HEK293T (cell line): ENCODE data around the gene GUCY1A2.

Experiments
- CTCF ChIA-PET: fragments of 350-600 bp; formaldehyde crosslinking; extraction: SDS; loops from one replicate; lab custom pipeline; 2021; ENCODE audit warnings: antibody characterized with exemption, inconsistent platforms; lab: Yijun Ruan, JAX
- POLR2A ChIA-PET: fragments of 350-600 bp; formaldehyde crosslinking; extraction: SDS; loops from one replicate; lab custom pipeline; 2020; ENCODE audit warnings: antibody characterized with exemption, inconsistent platforms; lab: Yijun Ruan, JAX
- DNase-seq: peaks from one replicate; pipeline ENCODE4 v3.0.0; 2012; ENCODE audit warnings: mixed read lengths; ENCODE audit errors: extremely low spot score
- ARNT ChIP-seq: fragments of 450-650 bp; IDR thresholded peaks from 2 replicates; pipeline ENCODE4 v1.6.1; 2017; ENCODE audit warnings: mild to moderate bottlenecking
- BHLHE40 ChIP-seq: fragments of 450-650 bp; IDR thresholded peaks from 2 replicates; pipeline ENCODE4 v1.6.1; 2016; ENCODE audit warnings: mild to moderate bottlenecking, moderate library complexity, borderline replicate concordance
- CTBP1 ChIP-seq: fragments of 450-650 bp; IDR thresholded peaks from 2 replicates; pipeline ENCODE4 v1.6.1; 2016; ENCODE audit warnings: borderline replicate concordance
- ELF4 ChIP-seq: fragments of 450-650 bp; IDR thresholded peaks from 2 replicates; pipeline ENCODE4 v1.6.1; 2017; ENCODE audit warnings: antibody characterized with exemption
- FOXA1 ChIP-seq: fragments of 450-650 bp; IDR thresholded peaks from 2 replicates; pipeline ENCODE4 v1.6.1; 2016; ENCODE audit warnings: mild to moderate bottlenecking
- FOXK2 ChIP-seq: fragments of 450-650 bp; IDR thresholded peaks from 2 replicates; pipeline ENCODE4 v1.6.1; 2016; ENCODE audit warnings: mild to moderate bottlenecking
- FOXM1 ChIP-seq: fragments of 450-650 bp; IDR thresholded peaks from 2 replicates; pipeline ENCODE4 v1.6.1; 2017; ENCODE audit warnings: mild to moderate bottlenecking, borderline replicate concordance
- HDGF ChIP-seq: fragments of 450-650 bp; IDR thresholded peaks from 2 replicates; pipeline ENCODE4 v1.6.1; 2017; ENCODE audit warnings: antibody characterized with exemption, borderline replicate concordance
- L3MBTL2 ChIP-seq: fragments of 450-650 bp; conservative IDR thresholded peaks from 2 replicates; pipeline ENCODE4 v1.6.1; 2016; ENCODE audit warnings: mild to moderate bottlenecking
- LEF1 ChIP-seq: fragments of 450-650 bp; IDR thresholded peaks from 2 replicates; pipeline ENCODE4 v1.6.1; 2017; ENCODE audit warnings: mild to moderate bottlenecking, borderline replicate concordance
- NFRKB ChIP-seq: fragments of 450-650 bp; IDR thresholded peaks from 2 replicates; pipeline ENCODE4 v1.6.1; 2016; ENCODE audit warnings: mild to moderate bottlenecking, moderate library complexity
- PKNOX1 ChIP-seq: fragments of 450-650 bp; IDR thresholded peaks from 2 replicates; pipeline ENCODE4 v1.6.1; 2016
- SP1 ChIP-seq: fragments of 450-650 bp; IDR thresholded peaks from 2 replicates; pipeline ENCODE4 v1.6.1; 2017
- SUZ12 ChIP-seq: fragments of 450-650 bp; IDR thresholded peaks from 2 replicates; pipeline ENCODE4 v1.6.1; 2016; ENCODE audit warnings: mild to moderate bottlenecking
- TARDBP ChIP-seq: fragments of 450-650 bp; IDR thresholded peaks from 2 replicates; pipeline ENCODE4 v1.6.1; 2016
- ZNF384 ChIP-seq: fragments of 450-650 bp; IDR thresholded peaks from 2 replicates; pipeline ENCODE4 v1.6.1; 2016

GUCY1A2 gene

GRCh38 chr11:106961048-106961447, 57.2 kb downstream of the GUCY1A2 start:
- DNase-seq: no peak
- CTCF ChIA-PET: interaction anchor here (0.8 kb wide), 1 partner anchor 11 kb away, joined by 3 read pairs; no protein-coding TSS in a partner anchor
- POLR2A ChIA-PET: no interaction called here
- TF ChIP-seq FOXA1 (no peak), ARNT (no peak)

GRCh38 chr11:106959800-106960199, 58.5 kb downstream of the GUCY1A2 start:
- POLR2A ChIA-PET: no interaction called here
- no peak for TF ChIP-seq CTBP1
- TF ChIP-seq L3MBTL2: no peak
- no peak for TF ChIP-seq FOXA1
- no peak for TF ChIP-seq BHLHE40
- no peak for TF ChIP-seq ELF4
- TF ChIP-seq ARNT: no peak
- TF ChIP-seq LEF1: no peak
- no peak for TF ChIP-seq PKNOX1
- TF ChIP-seq HDGF: no peak
- TF ChIP-seq FOXM1: no peak
- no peak for TF ChIP-seq NFRKB
- no peak for TF ChIP-seq FOXK2
- CTCF ChIA-PET: no interaction called here
- DNase-seq: no peak

DNA sequence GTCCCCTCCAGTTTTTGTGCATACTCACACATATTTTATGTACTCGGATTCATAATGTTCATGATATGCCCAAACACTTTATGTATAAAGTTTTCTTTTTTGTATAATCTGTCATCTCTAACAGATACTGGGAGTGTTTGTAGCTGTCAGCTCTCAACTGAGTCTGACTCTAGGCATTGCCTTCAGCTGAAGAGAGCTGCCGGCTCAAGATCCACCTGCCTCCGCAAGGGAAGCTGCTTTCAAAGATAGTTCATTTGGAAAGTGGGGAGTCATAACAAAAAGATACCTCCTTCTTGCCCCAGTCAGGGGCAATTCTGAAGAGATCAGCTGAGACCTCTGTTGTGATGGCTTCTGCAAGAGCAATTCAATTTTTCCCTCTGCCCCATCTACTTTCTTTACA, 58.9 kb downstream of the GUCY1A2 start:
- ChIA-PET CTCF (no interaction called here), POLR2A (no interaction called here)
- no peak for DNase-seq
- TF ChIP-seq BHLHE40 (no peak), LEF1 (no peak), TARDBP (no peak), ZNF384 (no peak), CTBP1 (no peak), L3MBTL2 (no peak), FOXK2 (no peak), NFRKB (no peak), PKNOX1 (no peak), SUZ12 (no peak), FOXA1 (no peak), SP1 (no peak), ARNT (no peak), HDGF (no peak), ELF4 (no peak), FOXM1 (no peak)

GRCh38 chr11:106958517-106959248, 59.6 kb downstream of the GUCY1A2 start:
- ChIA-PET POLR2A (no interaction called here), CTCF (interaction anchor here (0.7 kb wide), 1 partner anchor 296 kb away, joined by 6 read pairs; no protein-coding TSS in a partner anchor)
- no peak for DNase-seq
- no peak for TF ChIP-seq FOXA1
- TF ChIP-seq FOXM1: no peak

GRCh38 chr11:106957030-106957482, 61.2 kb downstream of the GUCY1A2 start:
- TF ChIP-seq ZNF384 (no peak), TARDBP (no peak), FOXA1 (no peak), FOXK2 (no peak), NFRKB (no peak), PKNOX1 (no peak), LEF1 (no peak), CTBP1 (no peak), L3MBTL2 (no peak), ELF4 (no peak)
- no peak for DNase-seq
- POLR2A ChIA-PET: no interaction called here
- CTCF ChIA-PET: no interaction called here

DNA sequence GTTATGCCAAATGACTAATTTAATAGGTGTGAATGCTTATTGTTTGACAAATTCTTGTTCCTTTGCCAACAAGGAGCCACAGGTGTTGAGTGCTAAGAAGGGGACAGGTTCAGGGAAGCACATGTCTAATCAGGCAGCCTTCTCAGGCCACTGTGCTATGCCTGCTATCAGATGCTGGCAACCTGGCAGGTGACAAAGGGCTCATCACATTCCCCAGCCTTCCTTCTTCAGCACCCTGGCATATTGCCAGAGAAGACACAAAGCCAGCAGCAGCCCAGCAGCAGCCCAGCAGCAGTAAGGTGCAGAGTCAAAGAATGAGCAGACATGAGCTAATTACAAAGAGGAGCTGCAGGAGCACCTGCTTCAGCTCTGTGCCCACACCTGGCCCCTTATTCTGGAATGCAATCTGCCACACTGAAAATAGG, 68.2 kb downstream of the GUCY1A2 start:
- ChIA-PET POLR2A (no interaction called here), CTCF (interaction anchor here (0.9 kb wide), 1 partner anchor 11 kb away, joined by 3 read pairs; no protein-coding TSS in a partner anchor)
- no peak for DNase-seq
- no peak for TF ChIP-seq SUZ12
- no peak for TF ChIP-seq NFRKB
- no peak for TF ChIP-seq FOXA1
- no peak for TF ChIP-seq BHLHE40
- TF ChIP-seq TARDBP: no peak
- TF ChIP-seq ELF4: no peak
- no peak for TF ChIP-seq L3MBTL2
- TF ChIP-seq ZNF384: no peak
- TF ChIP-seq ARNT: no peak
- TF ChIP-seq HDGF: no peak
- no peak for TF ChIP-seq SP1
- TF ChIP-seq FOXK2: no peak
- TF ChIP-seq CTBP1: no peak
- no peak for TF ChIP-seq PKNOX1
- no peak for TF ChIP-seq FOXM1
- TF ChIP-seq LEF1: no peak
